ENCODE data around the gene GNG5. TPM values are rescaled to one million over a fixed set of nuclear protein-coding genes. Genes with fewer than 3 reads are reported as not detected.
"Not testable (repeated sequence)": the region's sequence is repeated elsewhere in the genome, so short reads cannot be mapped to it uniquely, and the experiment has no call there.

GNG5 gene
- total and polyA plus RNA-seq, 11 donors: 129 to 299 (median 167) TPM

- ATAC-seq: no peak
- TF ChIP-seq CTCF (IDR thresholded peaks at IDR 0.05): no peak
- TF ChIP-seq POLR2A (IDR thresholded peaks at IDR 0.05): no peak
- Histone ChIP-seq H3K36me3 (peaks cover 0 to 4% (median 2%) of the 10 kb centered on the region in 9 donors), H3K4me3 (no peak overlapping the region), H3K4me1 (peaks cover 0 to 22% (median 11%) of the 10 kb centered on the region in 12 donors), H3K9me3 (peaks cover 0 to 4% (median 0%) of the 10 kb centered on the region in 12 donors), H3K27ac (no peak overlapping the region), H3K27me3 (peaks cover 0 to 63% (median 16%) of the 10 kb centered on the region in 9 donors)
- intact Hi-C loops (cut with DNase I): loop anchor here in 3 of 10 donors (5.0 to 10.0 kb wide), 2 partner anchors 96 to 129 kb away; partner anchors contain the start of gene CTBS (in 2 of the 3)
- WGBS, 4 donors: 40 to 57% (median 47%) methylated on average over 1 of the region's 1 CpG
- DNase-seq: no peak
These were observed 30.2 kb downstream of the GNG5 start for GRCh38 chr1:84476225-84476624.

- intact Hi-C loops (cut with DNase I): no loop called here
- no peak for DNase-seq
- Histone ChIP-seq H3K4me3 (no peak overlapping the region), H3K4me1 (no peaks in the 10 kb centered on the region), H3K36me3 (no peaks in the 10 kb centered on the region), H3K9me3 (no peaks in the 10 kb centered on the region), H3K27ac (no peak overlapping the region), H3K27me3 (peaks cover 0 to 67% (median 7%) of the 10 kb centered on the region in 9 donors)
- TF ChIP-seq POLR2A (IDR thresholded peaks at IDR 0.05) (no peak), CTCF (IDR thresholded peaks at IDR 0.05) (no peak)
- no peak for ATAC-seq
These were observed 39.1 kb downstream of the GNG5 start for GRCh38 chr1:84467298-84467697.

- ATAC-seq: no peak
- no peak overlapping the region for H3K4me3 ChIP-seq
- DNase-seq: no peak
- H3K27me3 ChIP-seq: peaks cover 0 to 41% (median 5%) of the 10 kb centered on the region in 9 donors
- no peaks in the 10 kb centered on the region for H3K4me1 ChIP-seq
- no peak overlapping the region for H3K27ac ChIP-seq
- 65 to 80% (median 74%) methylated on average over 1 of the region's 1 CpG for WGBS, 4 donors
- H3K36me3 ChIP-seq: no peaks in the 10 kb centered on the region
- H3K9me3 ChIP-seq: no peaks in the 10 kb centered on the region
- intact Hi-C loops (cut with DNase I): no loop called here
- TF ChIP-seq POLR2A (IDR thresholded peaks at IDR 0.05): no peak
These were observed 44.3 kb downstream of the GNG5 start for GRCh38 chr1:84462118-84462517.

- H3K4me3 ChIP-seq: no peak overlapping the region
- no peak overlapping the region for H3K27ac ChIP-seq
- intact Hi-C loops (cut with DNase I): loop anchor here in 1 of 10 donors (10.0 kb wide), 2 partner anchors 132 to 302 kb away; no protein-coding TSS in a partner anchor
- H3K36me3 ChIP-seq: no peaks in the 10 kb centered on the region
- WGBS, 4 donors: 60 to 100% (median 63%) methylated on average over 2 to 3 of the region's 3 CpGs
- peaks cover 0 to 15% (median 0%) of the 10 kb centered on the region in 9 donors for H3K27me3 ChIP-seq
- TF ChIP-seq CTCF (IDR thresholded peaks at IDR 0.05) (no peak), POLR2A (IDR thresholded peaks at IDR 0.05) (no peak)
- H3K9me3 ChIP-seq: peaks cover 0 to 4% (median 0%) of the 10 kb centered on the region in 12 donors
- ATAC-seq (no peak), DNase-seq (no peak)
- no peaks in the 10 kb centered on the region for H3K4me1 ChIP-seq
These were observed 53.9 kb downstream of the GNG5 start for GRCh38 chr1:84452436-84452835.

GRCh38 chr1:84450910-84451309 is 55.5 kb downstream of the GNG5 start:
- H3K4me3 ChIP-seq: no peak overlapping the region
- no peaks in the 10 kb centered on the region for H3K4me1 ChIP-seq
- H3K27me3 ChIP-seq: peaks cover 0 to 15% (median 0%) of the 10 kb centered on the region in 9 donors
- 63 to 68% (median 67%) methylated on average over 2 of the region's 2 CpGs for WGBS, 4 donors
- intact Hi-C loops (cut with DNase I): loop anchor here in 1 of 10 donors (10.0 kb wide), 2 partner anchors 134 to 304 kb away; no protein-coding TSS in a partner anchor
- no peak for DNase-seq
- no peak overlapping the region for H3K27ac ChIP-seq
- TF ChIP-seq CTCF (IDR thresholded peaks at IDR 0.05) (no peak), POLR2A (IDR thresholded peaks at IDR 0.05) (no peak)
- no peak for ATAC-seq
- H3K36me3 ChIP-seq: no peaks in the 10 kb centered on the region
- peaks cover 0 to 4% (median 0%) of the 10 kb centered on the region in 12 donors for H3K9me3 ChIP-seq

GRCh38 chr1:84448704-84449103 is 57.7 kb downstream of the GNG5 start:
- not testable (repeated sequence) for DNase-seq, H3K4me3 ChIP-seq, H3K4me1 ChIP-seq, H3K27ac ChIP-seq, ATAC-seq, H3K9me3 ChIP-seq, H3K36me3 ChIP-seq
- H3K27me3 ChIP-seq: peaks cover 0 to 11% (median 0%) of the 10 kb centered on the region in 9 donors
- intact Hi-C loops (cut with DNase I): loop anchor here in 5 of 10 donors (10.0 kb wide), 5 partner anchors 96 to 486 kb away; no protein-coding TSS in a partner anchor
- WGBS, 4 donors: 88 to 94% (median 91%) methylated on average over 3 of the region's 3 CpGs

Data from heart left ventricle (tissue), 16 donors.